H9 (cell line): ENCODE results near the gene NRDE2. TPM values are rescaled to one million over a fixed set of nuclear protein-coding genes. Genes with fewer than 3 reads are reported as not detected.

Experiments used
- DNase-seq: peaks from one replicate; pipeline ENCODE4 v3.0.0-alpha.2; 2017
- H2AFZ ChIP-seq: one replicate; pipeline ENCODE4 v1.6.1; 2013; ENCODE audit warnings: mild to moderate bottlenecking, low read length, control low read depth, moderate library complexity
- H2AK5ac ChIP-seq: 2 replicates; pipeline ENCODE4 v1.6.1; 2013; ENCODE audit warnings: low read length, control low read depth, mixed read lengths; ENCODE audit not compliant: insufficient read length
- H2BK120ac ChIP-seq: one replicate; pipeline ENCODE4 v1.6.1; 2013; ENCODE audit warnings: low read depth, mild to moderate bottlenecking, low read length, control low read depth, inconsistent platforms; ENCODE audit not compliant: poor library complexity, severe bottlenecking
- H2BK12ac ChIP-seq: 2 replicates; pipeline ENCODE4 v1.6.1; 2013; ENCODE audit warnings: low read length, control low read depth, mixed read lengths, low read depth; ENCODE audit not compliant: insufficient read length
- H2BK15ac ChIP-seq: 2 replicates; pipeline ENCODE4 v1.6.1; 2013; ENCODE audit warnings: low read depth, low read length, control low read depth
- H2BK20ac ChIP-seq: one replicate; pipeline ENCODE4 v1.6.1; 2013; ENCODE audit warnings: low read depth, mild to moderate bottlenecking, low read length, control low read depth, inconsistent platforms; ENCODE audit not compliant: poor library complexity, severe bottlenecking
- H2BK5ac ChIP-seq: 2 replicates; pipeline ENCODE4 v1.6.1; 2013; ENCODE audit warnings: low read length, control low read depth, mixed read lengths; ENCODE audit not compliant: insufficient read length
- H3K14ac ChIP-seq: 2 replicates; pipeline ENCODE4 v1.6.1; 2013; ENCODE audit warnings: low read length, control low read depth; ENCODE audit not compliant: insufficient read depth
- H3K18ac ChIP-seq: 2 replicates; pipeline ENCODE4 v1.6.1; 2013; ENCODE audit warnings: low read depth, mild to moderate bottlenecking, mixed read lengths, low read length, control low read depth; ENCODE audit not compliant: insufficient read length
- H3K23ac ChIP-seq: 2 replicates; pipeline ENCODE4 v1.6.1; 2013; ENCODE audit warnings: low read length, control low read depth, mixed read lengths, low read depth; ENCODE audit not compliant: insufficient read length
- H3K23me2 ChIP-seq: 2 replicates; pipeline ENCODE4 v1.6.1; 2013; ENCODE audit warnings: low read depth, mild to moderate bottlenecking, mixed read lengths, low read length, control low read depth; ENCODE audit not compliant: insufficient read length, poor library complexity, severe bottlenecking
- H3K27ac ChIP-seq: 2 replicates; pipeline ENCODE4 v1.5.1; 2013; ENCODE audit warnings: low read length, control low read depth, mixed read lengths, low read depth; ENCODE audit not compliant: insufficient read length
- H3K27me3 ChIP-seq: 2 replicates; pipeline ENCODE4 v1.6.1; 2013; ENCODE audit warnings: low read length, control low read depth, inconsistent platforms; ENCODE audit not compliant: insufficient read depth
- H3K4ac ChIP-seq: 2 replicates; pipeline ENCODE4 v1.6.1; 2013; ENCODE audit warnings: low read depth, mild to moderate bottlenecking, control low read depth, inconsistent platforms, low read length, moderate library complexity
- H3K4me1 ChIP-seq: 2 replicates; pipeline ENCODE4 v1.6.1; 2013; ENCODE audit warnings: low read length, control low read depth, inconsistent platforms; ENCODE audit not compliant: insufficient read depth
- H3K4me2 ChIP-seq: 2 replicates; pipeline ENCODE4 v1.6.1; 2013; ENCODE audit warnings: low read length, control low read depth, mixed read lengths; ENCODE audit not compliant: insufficient read length, insufficient read depth
- H3K56ac ChIP-seq: 2 replicates; pipeline ENCODE4 v1.6.1; 2013; ENCODE audit warnings: low read depth, mild to moderate bottlenecking, mixed read lengths, low read length, control low read depth; ENCODE audit not compliant: insufficient read length
- H3K79me1 ChIP-seq: 2 replicates; pipeline ENCODE4 v1.6.1; 2013; ENCODE audit warnings: low read depth, mild to moderate bottlenecking, moderate library complexity, low read length, control low read depth, inconsistent platforms; ENCODE audit not compliant: insufficient read depth, poor library complexity, severe bottlenecking
- H3K79me2 ChIP-seq: 2 replicates; pipeline ENCODE4 v1.6.1; 2013; ENCODE audit warnings: low read length, control low read depth, inconsistent platforms; ENCODE audit not compliant: insufficient read depth
- H3K9ac ChIP-seq: 2 replicates; pipeline ENCODE4 v1.6.1; 2013; ENCODE audit warnings: low read length, control low read depth, mixed read lengths; ENCODE audit not compliant: insufficient read length; ENCODE audit errors: extremely low read depth
- H3K9me3 ChIP-seq: one replicate; pipeline ENCODE4 v1.6.1; 2013; ENCODE audit warnings: low read depth, low read length, inconsistent platforms; ENCODE audit not compliant: control insufficient read depth
- H3T11ph ChIP-seq: one replicate; pipeline ENCODE4 v1.6.1; 2013; ENCODE audit warnings: mild to moderate bottlenecking, low read length, control low read depth, inconsistent platforms
- H4K20me1 ChIP-seq: one replicate; pipeline ENCODE4 v1.6.1; 2013; ENCODE audit not compliant: control insufficient read depth, insufficient read length, insufficient read depth
- H4K5ac ChIP-seq: 2 replicates; pipeline ENCODE4 v1.6.1; 2013; ENCODE audit warnings: low read depth, mild to moderate bottlenecking, mixed read lengths, low read length, control low read depth; ENCODE audit not compliant: insufficient read length
- H4K8ac ChIP-seq: replicated peaks from 2 replicates; pipeline ENCODE4 v1.6.1; 2013; ENCODE audit warnings: low read length, control low read depth, mixed read lengths, low read depth; ENCODE audit not compliant: insufficient read length
- H4K91ac ChIP-seq: 2 replicates; pipeline ENCODE4 v1.6.1; 2013; ENCODE audit warnings: low read depth, mild to moderate bottlenecking, moderate library complexity, mixed read lengths, low read length, control low read depth; ENCODE audit not compliant: insufficient read length
- H3K27ac Mint-ChIP-seq, 3 experiments: 2 replicates in 2 of 3; 3 replicates in 1 of 3; pipeline ENCODE4 v1.8.0; 2020 to 2021; ENCODE audit warnings: mixed read lengths in 3 of 3, mild to moderate bottlenecking in 1 of 3, moderate library complexity in 1 of 3
- H3K27me3 Mint-ChIP-seq: 2 replicates; pipeline ENCODE4 v1.8.0; 2021; ENCODE audit warnings: low read depth, mild to moderate bottlenecking, moderate library complexity, mixed read lengths
- H3K36me3 Mint-ChIP-seq, 3 experiments: 2 replicates in 2 of 3; 3 replicates in 1 of 3; pipeline ENCODE4 v1.8.0; 2020 to 2021; ENCODE audit warnings: low read depth in 3 of 3, mixed read lengths in 3 of 3; ENCODE audit not compliant: insufficient read depth in 1 of 3
- H3K4me1 Mint-ChIP-seq, 2 experiments: 2 replicates each; pipeline ENCODE4 v1.8.0; 2020; ENCODE audit warnings: mixed read lengths in 2 of 2
- H3K4me3 Mint-ChIP-seq, 2 experiments: 2 replicates in 1 of 2; 3 replicates in 1 of 2; pipeline ENCODE4 v1.8.0; 2020 to 2021; ENCODE audit warnings: mild to moderate bottlenecking in 2 of 2, mixed read lengths in 2 of 2, moderate library complexity in 1 of 2
- H3K9me3 Mint-ChIP-seq, 2 experiments: 2 replicates in 1 of 2; 3 replicates in 1 of 2; pipeline ENCODE4 v1.8.0; 2020; ENCODE audit warnings: mild to moderate bottlenecking in 2 of 2, mixed read lengths in 2 of 2, moderate library complexity in 1 of 2
- WGBS: extraction: QIAGEN DNeasy Blood & Tissue Kit; methylation state at CpG from one replicate; pipeline ENCODE4 v1.1.7; 2013; ENCODE audit warnings: missing lambda C conversion rate, low lambda C conversion rate, mixed read lengths; ENCODE audit not compliant: insufficient read length; ENCODE audit errors: extremely low coverage; 5-methylcytosine and 5-hydroxymethylcytosine counted together
- total RNA-seq: library from RNA; stranded (reverse); gene quantifications from 2 replicates; pipeline ENCODE4 v1.2.1, GENCODE V29; 2021
- TF ChIP-seq, protein P1 (sequence below): fragments of 200-600 bp; sonication (generic); conservative IDR thresholded peaks from 3 replicates; pipeline ENCODE4 v1.8.0; 2021; ENCODE audit warnings: antibody characterized with exemption, mild to moderate bottlenecking

NRDE2 gene
- total RNA-seq, 1 experiment from 2014 or later = 21.2 TPM

DNA sequence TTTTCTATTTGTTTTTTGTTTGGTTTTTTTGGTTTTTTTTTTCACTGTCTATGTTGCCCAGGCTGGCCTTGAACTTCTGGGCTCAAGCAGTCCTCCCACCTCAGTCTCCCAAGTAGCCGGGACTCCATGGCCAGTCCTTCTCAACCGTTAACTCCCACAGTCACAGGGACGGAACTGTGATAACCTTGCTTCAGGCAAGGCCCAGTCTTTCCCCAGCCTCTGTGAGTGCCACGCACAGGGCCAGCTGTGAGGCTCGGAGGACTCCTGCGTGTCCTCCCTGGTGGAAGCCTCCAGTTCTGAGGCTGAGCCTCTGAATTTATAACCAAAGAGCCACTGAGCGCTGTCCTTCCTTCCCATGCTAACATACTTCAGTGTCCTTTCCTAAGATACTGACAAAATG lies 51.6 kb downstream of the NRDE2 start:
- Histone ChIP-seq H3K9me3 (no peaks in the 10 kb centered on the region), H3K14ac (no peak overlapping the region), H2BK5ac (no peak overlapping the region), H2BK120ac (no peak overlapping the region), H3K4me2 (no peak overlapping the region), H3K23ac (no peak overlapping the region), H3K4me1 (no peaks in the 10 kb centered on the region), H4K20me1 (no peaks in the 10 kb centered on the region), H3K9ac (no peak overlapping the region), H3K18ac (no peak overlapping the region), H4K8ac (no peak overlapping the region), H3K23me2 (no peaks in the 10 kb centered on the region), H3K79me1 (no peaks in the 10 kb centered on the region), H4K5ac (no peak overlapping the region), H2BK20ac (no peak overlapping the region), H3T11ph (no peak overlapping the region), H2BK12ac (no peak overlapping the region), H3K27ac (no peak overlapping the region), H3K56ac (no peak overlapping the region), H2AK5ac (no peak overlapping the region), H3K4ac (no peak overlapping the region), H3K27me3 (no peaks in the 10 kb centered on the region), H2BK15ac (no peak overlapping the region), H3K79me2 (no peaks in the 10 kb centered on the region), H4K91ac (no peak overlapping the region), H2AFZ (no peak overlapping the region)
- Mint-ChIP-seq H3K9me3 (no peaks in the 10 kb centered on the region), H3K4me1 (no peaks in the 10 kb centered on the region), H3K27me3 (no peaks in the 10 kb centered on the region), H3K4me3 (no peak overlapping the region), H3K27ac (no peak overlapping the region; a peak in 1 of 7 replicates), H3K36me3 (peaks cover 0 to 37% (median 14%) of the 10 kb centered on the region in 3 experiments; a peak in 5 of 7 replicates)
- WGBS = no CpG with 5 or more reads among the region's 7 CpGs
- TF ChIP-seq, protein P1, sequence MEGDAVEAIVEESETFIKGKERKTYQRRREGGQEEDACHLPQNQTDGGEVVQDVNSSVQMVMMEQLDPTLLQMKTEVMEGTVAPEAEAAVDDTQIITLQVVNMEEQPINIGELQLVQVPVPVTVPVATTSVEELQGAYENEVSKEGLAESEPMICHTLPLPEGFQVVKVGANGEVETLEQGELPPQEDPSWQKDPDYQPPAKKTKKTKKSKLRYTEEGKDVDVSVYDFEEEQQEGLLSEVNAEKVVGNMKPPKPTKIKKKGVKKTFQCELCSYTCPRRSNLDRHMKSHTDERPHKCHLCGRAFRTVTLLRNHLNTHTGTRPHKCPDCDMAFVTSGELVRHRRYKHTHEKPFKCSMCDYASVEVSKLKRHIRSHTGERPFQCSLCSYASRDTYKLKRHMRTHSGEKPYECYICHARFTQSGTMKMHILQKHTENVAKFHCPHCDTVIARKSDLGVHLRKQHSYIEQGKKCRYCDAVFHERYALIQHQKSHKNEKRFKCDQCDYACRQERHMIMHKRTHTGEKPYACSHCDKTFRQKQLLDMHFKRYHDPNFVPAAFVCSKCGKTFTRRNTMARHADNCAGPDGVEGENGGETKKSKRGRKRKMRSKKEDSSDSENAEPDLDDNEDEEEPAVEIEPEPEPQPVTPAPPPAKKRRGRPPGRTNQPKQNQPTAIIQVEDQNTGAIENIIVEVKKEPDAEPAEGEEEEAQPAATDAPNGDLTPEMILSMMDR = no peak
- no peak for DNase-seq
